ENCODE data around the gene BTNL3.

DNA sequence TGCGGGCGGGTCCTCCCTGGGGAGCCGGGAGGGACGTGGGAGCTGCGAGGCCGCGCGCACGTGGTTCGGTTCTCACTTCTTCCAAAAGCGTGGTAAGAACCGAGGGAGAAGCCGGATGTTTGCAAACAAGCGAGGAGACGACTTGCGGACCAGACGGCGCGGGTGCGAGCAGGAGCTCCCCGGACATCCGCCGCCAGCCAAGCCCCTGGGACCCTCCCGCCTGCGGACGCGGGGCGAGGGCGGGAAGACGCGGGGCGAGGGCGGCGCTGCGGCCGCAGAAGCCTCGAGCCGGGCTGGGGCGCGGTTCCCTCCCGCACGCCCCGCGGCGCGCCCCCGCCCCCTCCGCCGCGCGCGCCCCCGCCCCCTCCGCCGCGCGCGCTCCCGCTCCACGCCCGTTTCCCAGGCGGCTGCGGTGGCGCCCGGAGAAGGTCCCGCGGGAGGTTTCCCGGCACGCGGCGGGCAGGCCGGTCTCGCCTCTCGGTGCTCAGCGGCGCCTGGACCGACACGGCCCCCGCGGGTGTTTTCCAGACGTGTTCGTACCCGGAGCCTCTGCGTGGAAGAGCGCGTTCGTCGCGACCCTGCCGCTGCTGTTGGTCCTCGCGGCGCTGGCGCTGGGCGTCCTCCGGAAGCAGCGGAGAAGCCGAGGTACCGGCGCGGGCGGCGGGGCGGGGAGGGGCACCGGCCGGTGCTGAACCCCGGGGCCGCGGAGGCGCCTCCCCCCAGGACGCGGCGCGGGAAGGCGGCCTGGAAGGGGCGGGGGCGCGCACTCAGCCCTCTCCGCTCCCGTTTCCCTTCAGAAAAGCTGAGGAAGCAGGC lies 64.2 kb downstream of the BTNL3 start:
- TF ChIP-seq, protein P1, sequence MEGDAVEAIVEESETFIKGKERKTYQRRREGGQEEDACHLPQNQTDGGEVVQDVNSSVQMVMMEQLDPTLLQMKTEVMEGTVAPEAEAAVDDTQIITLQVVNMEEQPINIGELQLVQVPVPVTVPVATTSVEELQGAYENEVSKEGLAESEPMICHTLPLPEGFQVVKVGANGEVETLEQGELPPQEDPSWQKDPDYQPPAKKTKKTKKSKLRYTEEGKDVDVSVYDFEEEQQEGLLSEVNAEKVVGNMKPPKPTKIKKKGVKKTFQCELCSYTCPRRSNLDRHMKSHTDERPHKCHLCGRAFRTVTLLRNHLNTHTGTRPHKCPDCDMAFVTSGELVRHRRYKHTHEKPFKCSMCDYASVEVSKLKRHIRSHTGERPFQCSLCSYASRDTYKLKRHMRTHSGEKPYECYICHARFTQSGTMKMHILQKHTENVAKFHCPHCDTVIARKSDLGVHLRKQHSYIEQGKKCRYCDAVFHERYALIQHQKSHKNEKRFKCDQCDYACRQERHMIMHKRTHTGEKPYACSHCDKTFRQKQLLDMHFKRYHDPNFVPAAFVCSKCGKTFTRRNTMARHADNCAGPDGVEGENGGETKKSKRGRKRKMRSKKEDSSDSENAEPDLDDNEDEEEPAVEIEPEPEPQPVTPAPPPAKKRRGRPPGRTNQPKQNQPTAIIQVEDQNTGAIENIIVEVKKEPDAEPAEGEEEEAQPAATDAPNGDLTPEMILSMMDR (IDR thresholded peaks at IDR 0.05), result no peak
- TF ChIP-seq EP300 (IDR thresholded peaks at IDR 0.05), result no peak

Data from stomach (tissue), 4 donors.